HG03571 (cell line): ENCODE results near the gene YWHAE.

Source experiments
- ATAC-seq: cut with Tn5 transposase; IDR thresholded peaks from one replicate; pipeline ENCODE4 v1.9.1; 2021; ENCODE audit not compliant: unreplicated experiment

YWHAE gene

GRCh38 chr17:1298606-1299005 lies 101.4 kb downstream of the YWHAE start:
- no peak for ATAC-seq
